GM10248 (cell line): ENCODE measurements around the gene SENP8.
A peak's percentile ranks its signal among the peaks of the same experiment; 100 is the strongest.

Experiments used
- CTCF ChIA-PET: fragments of 300-600 bp; sonication (Branson Sonifier 250); formaldehyde crosslinking; extraction: SDS; loops from one replicate; lab custom pipeline; 2021; ENCODE audit warnings: antibody characterized with exemption; lab: Yijun Ruan, JAX
- POLR2A ChIA-PET: fragments of 350-650 bp; sonication (Branson Sonifier 250); formaldehyde crosslinking; extraction: SDS; loops from one replicate; lab custom pipeline; 2020; ENCODE audit warnings: antibody characterized with exemption; lab: Yijun Ruan, JAX
- DNase-seq: peaks from one replicate; pipeline ENCODE4 v3.0.0; 2012; ENCODE audit errors: extremely low spot score
- TF ChIP-seq, protein P1 (sequence below): IDR thresholded peaks from 2 replicates; pipeline ENCODE4 v1.5.1; 2012; ENCODE audit warnings: mild to moderate bottlenecking, low read depth; ENCODE audit errors: extremely low read depth, missing control alignments, control extremely low read depth

Gene SENP8

DNA sequence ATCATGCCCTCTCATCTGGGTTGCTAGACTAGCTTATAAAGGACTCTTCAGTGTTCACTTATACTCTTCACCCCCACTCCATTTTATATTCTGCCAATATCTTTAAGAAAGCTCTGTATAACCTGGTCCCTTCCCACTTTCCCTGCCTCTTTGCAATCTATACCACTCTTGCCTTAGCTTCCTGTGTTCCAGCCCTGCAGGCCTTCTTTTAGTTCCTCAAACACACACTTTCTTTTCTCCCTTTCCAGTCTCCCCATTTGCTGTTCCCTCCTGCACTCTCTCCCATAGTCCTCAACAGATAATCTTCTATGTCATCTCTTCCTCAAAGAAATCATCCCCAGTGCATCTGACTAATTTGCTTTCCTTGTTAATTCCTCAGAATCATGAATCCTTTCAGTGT lies 28.7 kb downstream of the SENP8 start:
- TF ChIP-seq, protein P1, sequence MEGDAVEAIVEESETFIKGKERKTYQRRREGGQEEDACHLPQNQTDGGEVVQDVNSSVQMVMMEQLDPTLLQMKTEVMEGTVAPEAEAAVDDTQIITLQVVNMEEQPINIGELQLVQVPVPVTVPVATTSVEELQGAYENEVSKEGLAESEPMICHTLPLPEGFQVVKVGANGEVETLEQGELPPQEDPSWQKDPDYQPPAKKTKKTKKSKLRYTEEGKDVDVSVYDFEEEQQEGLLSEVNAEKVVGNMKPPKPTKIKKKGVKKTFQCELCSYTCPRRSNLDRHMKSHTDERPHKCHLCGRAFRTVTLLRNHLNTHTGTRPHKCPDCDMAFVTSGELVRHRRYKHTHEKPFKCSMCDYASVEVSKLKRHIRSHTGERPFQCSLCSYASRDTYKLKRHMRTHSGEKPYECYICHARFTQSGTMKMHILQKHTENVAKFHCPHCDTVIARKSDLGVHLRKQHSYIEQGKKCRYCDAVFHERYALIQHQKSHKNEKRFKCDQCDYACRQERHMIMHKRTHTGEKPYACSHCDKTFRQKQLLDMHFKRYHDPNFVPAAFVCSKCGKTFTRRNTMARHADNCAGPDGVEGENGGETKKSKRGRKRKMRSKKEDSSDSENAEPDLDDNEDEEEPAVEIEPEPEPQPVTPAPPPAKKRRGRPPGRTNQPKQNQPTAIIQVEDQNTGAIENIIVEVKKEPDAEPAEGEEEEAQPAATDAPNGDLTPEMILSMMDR = no peak
- POLR2A ChIA-PET = no interaction called here
- DNase-seq = no peak
- CTCF ChIA-PET = interaction anchor here (0.8 to 4.8 kb wide), 3 partner anchors 9 to 394 kb away, joined by 4 to 27 read pairs (median 5); no protein-coding TSS in a partner anchor

DNA sequence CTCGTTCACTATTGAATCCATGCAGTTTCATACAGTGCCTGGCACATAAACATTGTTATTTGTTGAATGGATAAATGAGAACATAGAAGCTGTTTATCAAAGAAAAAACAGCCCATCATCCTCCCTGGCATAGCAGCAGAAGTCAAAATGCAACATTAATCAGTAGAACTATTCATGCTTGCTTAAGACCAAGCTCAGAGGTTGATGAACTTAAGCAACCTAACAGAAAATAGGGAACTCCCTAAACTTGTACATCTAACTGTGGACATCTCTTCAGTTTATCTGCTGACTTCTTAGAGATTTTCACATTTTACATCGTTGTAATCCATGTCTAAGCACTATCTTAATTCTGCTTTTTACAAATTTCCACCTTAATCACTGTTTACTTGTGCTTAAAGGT lies 29.2 kb downstream of the SENP8 start:
- ChIA-PET POLR2A (no interaction called here), CTCF (interaction anchor here (1.5 to 4.8 kb wide), 2 partner anchors 9 to 16 kb away, joined by 5 to 27 read pairs; no protein-coding TSS in a partner anchor)
- TF ChIP-seq, protein P1 = no peak
- DNase-seq = no peak

DNA sequence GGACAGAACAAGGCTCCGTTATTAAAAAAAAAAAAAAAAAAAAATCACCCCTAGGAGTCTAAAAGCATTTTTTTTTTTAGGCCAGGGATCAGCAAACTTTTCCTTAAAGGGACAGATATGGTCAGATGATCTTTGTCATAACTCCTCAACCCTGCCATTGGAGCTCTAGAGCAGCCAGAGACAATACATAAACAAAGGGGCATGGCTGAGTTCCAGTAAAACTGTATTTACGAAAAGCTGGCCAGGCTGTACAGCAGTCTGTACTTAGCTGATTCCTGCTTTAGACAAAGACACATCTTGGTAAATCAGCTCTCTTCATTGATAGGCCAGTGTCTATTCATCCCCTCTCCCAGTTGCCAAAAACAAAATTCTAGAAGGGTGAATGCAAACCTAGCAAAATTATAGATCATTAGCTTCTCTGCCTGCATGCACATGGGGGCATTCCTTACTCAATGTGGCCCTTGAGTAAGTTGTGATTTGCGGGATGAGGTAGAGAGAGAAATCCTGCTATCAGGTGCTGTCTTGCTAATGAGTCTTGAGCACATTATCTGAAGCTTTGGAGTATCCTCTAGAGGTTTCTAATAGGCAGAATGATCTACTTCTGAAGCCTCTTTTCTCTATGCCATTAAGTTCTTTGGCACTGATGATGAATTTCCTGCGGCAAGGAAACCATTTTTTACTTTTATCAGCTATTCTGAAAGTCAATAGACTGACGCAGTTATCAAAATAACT lies 35.2 kb downstream of the SENP8 start:
- TF ChIP-seq, protein P1 = no peak
- POLR2A ChIA-PET = interaction anchor here (0.6 kb wide), 1 partner anchor 47 kb away, joined by 3 read pairs; no protein-coding TSS in a partner anchor
- CTCF ChIA-PET = interaction anchor here (0.8 to 3.1 kb wide), 11 partner anchors 10 to 414 kb away, joined by 3 to 15 read pairs (median 4); no protein-coding TSS in a partner anchor
- DNase-seq = no peak

DNA sequence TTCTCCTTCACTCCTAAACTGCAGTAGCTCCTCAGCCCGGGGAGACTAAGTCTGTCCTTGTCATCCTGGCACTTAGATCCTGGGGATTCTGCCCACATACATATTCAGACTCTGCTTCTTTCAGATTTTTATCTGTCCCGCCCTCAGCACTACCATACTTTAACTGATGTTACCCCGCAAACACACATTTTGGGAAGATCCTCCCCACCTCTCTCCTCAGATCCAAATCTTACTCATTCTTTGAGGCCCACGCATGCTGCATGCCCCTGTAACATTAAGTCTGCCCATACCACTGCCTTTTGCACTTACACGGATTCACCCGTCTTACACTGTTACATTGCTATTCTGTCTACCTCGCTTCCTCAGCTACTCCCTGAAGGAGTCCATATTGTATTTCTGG lies 36.1 kb downstream of the SENP8 start:
- DNase-seq = no peak
- CTCF ChIA-PET = interaction anchor here (1.0 to 3.1 kb wide), 7 partner anchors 11 to 411 kb away, joined by 3 to 15 read pairs (median 5); no protein-coding TSS in a partner anchor
- TF ChIP-seq, protein P1 = no peak
- POLR2A ChIA-PET = no interaction called here

DNA sequence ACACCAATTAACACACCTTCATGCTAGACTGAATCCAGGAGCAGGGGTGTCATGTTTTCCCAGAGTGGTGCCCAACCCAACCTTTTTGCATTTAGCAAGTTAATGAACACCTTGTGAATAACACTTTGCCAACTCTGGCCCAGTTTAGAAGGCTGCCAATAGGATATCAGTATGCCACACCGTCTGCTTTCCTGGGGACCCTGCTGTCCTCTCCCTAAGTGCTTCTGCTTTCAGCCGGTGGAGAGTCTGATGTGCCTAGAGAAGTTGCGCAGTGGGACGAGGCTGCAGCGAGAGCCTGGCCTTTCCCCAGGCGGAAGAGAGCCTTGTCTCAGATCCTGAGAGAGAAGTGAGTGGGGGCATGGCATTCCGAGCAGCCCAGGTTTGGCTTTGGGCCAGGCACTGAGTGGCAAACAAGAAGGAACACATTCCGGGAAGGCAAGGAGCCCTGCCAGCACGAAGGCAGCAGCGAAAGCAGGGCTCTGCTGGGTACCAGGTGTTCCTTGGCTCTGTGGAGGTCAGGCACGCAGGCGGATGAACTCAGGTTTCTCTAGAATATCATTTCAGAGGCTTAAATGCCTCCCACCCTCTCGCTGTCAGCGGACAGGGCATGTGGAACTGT lies 36.9 kb downstream of the SENP8 start:
- TF ChIP-seq, protein P1 = no peak
- ChIA-PET CTCF (interaction anchor here (0.7 to 3.1 kb wide), 19 partner anchors 8 to 413 kb away, joined by 3 to 48 read pairs (median 5); no protein-coding TSS in a partner anchor), POLR2A (no interaction called here)
- no peak for DNase-seq

DNA sequence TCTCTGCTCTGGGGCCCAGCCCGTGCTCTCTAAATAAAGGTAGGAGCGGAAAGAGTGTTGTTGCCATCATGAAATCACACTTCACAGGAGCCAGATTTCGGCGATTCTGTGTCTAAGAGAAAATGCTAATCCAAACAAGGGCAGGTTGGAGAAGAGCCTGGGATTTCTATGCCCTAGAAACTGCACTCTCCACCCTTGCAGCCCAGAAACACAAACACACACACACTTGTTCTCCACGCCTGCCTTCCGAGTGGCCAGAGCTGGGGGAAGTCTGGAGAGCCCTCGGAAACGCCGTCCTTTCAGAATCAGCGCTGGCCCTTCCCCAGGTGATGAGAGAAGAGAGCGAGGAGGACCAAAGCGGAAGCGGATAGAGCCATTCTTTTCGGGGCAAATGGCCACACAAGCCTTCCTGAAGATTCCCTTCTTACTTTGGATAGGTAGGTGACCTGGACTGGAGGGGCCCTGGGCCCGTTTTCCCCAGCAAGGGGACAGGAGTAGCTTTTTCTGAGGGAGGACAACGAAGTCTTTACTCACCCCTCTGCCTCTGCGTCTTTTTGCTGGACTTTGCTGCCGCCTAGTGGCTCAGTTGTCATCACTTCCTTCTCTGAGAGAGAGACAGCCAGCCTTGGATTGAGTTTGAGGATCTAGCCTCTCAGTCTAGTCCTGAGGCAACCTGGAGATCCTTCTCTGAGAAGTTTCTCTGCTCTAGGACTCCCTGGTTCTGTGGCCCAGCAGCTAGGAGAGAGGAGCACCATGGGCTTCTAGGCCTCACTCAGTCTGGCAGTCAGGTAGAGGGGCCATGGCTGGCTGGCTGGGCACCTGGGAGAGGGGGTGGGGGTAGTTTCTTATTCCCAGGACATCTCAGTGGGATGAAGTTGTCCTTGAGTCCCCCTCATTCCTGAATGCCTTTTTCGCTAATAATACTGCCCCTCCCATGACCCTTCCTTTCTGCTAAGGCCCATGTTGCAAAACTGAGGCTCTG lies 37.7 kb downstream of the SENP8 start:
- POLR2A ChIA-PET = no interaction called here
- CTCF ChIA-PET = interaction anchor here (0.7 to 3.0 kb wide), 55 partner anchors 9 to 503 kb away, joined by 3 to 48 read pairs (median 4); no protein-coding TSS in a partner anchor
- peak; percentile 79 for DNase-seq
- TF ChIP-seq, protein P1 = peak; percentile 93
